ENCODE measurements around the gene ABHD14A.

The ABHD14A gene

DNA sequence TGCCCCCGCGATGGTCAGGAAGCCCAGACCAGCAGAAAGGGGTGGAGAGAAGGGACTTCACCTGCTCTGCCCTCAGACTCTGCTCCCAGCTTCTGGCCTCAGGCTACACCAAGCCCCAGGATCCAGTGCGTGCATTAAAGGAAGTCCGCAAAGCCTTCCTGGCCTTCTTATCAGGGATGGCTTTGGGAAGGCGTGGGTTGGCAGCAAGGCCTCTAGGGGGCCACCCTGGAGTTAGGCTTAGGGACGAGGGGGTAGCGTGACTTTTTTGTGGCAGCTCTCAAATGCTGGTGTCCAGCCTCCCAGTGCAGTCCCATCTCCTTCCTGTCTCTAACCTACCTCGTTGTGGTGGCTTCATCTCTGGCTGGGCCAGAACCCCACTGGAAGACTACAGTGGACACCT lies 39.7 kb downstream of the ABHD14A start:
- H3K4me3 ChIP-seq (replicated peaks in 1 of 2; ENCODE audit: low read depth in 2 of 2, low read length in 2 of 2): no peak overlapping the region
- DNase-seq (ENCODE audit: low read depth in 2 of 2): no peak
- peak; percentile 32 for TF ChIP-seq CTCF (IDR thresholded peaks at IDR 0.05; ENCODE audit: low read depth, low read length)

- DNase-seq (ENCODE audit: low read depth in 2 of 2): no peak
- H3K4me3 ChIP-seq (replicated peaks in 1 of 2; ENCODE audit: low read depth in 2 of 2, low read length in 2 of 2): no peak overlapping the region
- no peak for TF ChIP-seq CTCF (IDR thresholded peaks at IDR 0.05; ENCODE audit: low read depth, low read length)
Observed at GRCh38 chr3:52015438-52016228, 40.8 kb downstream of the ABHD14A start.

DNA sequence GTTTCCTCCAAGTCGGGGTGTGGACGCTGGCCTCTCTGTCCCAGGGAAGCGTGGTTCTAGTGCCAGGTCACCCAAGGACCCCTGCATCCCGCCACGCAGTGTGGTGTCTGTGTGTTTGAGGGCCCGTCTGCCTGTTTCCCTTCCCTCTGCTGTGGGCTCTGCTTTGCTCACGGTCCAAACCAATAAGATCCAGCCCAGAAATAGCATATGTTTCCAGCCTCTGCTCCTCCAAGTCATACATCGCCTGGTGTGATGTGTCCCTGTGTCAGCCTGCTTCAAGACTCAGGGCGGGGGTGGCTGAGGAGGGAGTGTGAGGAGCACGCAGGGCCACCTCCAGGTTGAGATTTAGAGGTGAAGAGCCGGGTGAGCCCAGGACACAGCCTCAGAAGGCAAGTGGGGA lies 42.7 kb downstream of the ABHD14A start:
- no peak for DNase-seq (ENCODE audit: low read depth in 2 of 2)
- TF ChIP-seq CTCF (IDR thresholded peaks at IDR 0.05; ENCODE audit: low read depth, low read length): no peak
- no peak overlapping the region for H3K4me3 ChIP-seq (replicated peaks in 1 of 2; ENCODE audit: low read depth in 2 of 2, low read length in 2 of 2)

DNA sequence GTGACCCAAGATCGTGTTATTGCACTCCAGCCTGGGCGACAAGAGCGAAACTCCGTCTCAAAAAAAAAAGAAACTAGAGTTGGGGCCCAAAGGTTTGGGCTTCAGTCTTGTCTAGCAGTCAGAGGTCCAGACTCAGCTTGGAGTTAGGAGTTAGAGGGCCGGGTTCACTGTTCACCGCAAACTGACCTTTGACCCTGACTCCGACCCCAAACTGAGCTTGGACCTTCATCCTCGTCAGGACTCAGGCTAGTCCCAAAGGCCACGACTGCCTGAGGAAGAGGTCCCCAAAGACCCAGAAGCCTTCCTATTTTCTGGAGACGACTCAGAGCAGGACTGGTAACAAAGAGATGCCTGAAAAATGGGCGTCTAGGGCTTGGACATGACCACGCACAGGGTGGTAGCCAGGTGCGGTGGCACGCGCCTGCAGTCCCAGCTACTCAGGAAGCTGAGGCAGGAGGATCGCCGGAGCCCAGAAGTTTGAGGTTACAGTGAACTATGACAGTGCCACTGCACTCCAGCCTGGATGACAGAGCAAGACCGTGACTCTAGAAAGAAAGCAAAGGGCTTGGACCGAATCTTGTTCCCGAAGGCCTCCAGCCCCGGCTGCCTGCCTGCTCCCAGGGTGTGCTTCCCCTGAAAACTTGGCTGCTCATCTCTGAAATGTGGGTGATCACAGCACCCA lies 43.6 kb downstream of the ABHD14A start:
- DNase-seq (ENCODE audit: low read depth in 2 of 2): no peak
- H3K4me3 ChIP-seq (replicated peaks in 1 of 2; ENCODE audit: low read depth in 2 of 2, low read length in 2 of 2): no peak overlapping the region
- no peak for TF ChIP-seq CTCF (IDR thresholded peaks at IDR 0.05; ENCODE audit: low read depth, low read length)

DNA sequence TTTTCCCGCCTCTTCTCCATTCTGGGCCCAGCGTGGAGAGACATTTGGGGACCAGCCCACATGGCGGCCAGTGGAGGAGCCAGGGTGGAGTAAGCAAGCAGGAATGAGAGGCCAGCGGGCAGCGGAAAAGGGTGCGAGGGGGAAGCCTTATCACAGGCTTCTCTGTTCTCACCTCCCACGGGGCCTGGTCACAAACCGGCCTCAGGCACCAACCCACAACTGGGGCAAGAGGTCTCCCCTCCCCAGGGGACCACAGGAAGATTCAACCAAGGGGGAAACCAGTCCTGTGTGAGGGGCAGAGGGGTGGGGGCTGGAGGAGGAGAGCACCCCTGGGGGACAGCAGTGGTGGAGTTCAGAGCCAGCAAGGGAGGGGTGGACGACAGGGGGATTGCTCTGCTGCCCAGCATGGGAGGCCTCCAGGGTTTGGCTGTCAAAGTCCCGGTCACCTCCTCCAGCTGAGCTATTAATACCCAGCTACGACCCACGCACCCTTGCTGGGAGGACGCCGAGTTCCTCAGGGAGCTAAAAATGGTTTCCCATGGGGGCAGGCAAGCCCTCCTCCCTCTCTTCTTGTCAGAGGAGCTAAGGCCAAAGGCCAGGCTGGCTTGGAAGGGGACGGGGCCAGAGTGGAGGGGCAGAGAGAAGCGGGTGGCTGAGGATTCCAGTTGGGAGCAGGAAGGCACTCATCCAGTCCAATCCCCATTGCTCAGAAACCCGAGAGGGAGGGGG lies 44.7 kb downstream of the ABHD14A start:
- DNase-seq (ENCODE audit: low read depth in 2 of 2): peak in 1 of 2 donors; percentile 35
- no peak for TF ChIP-seq CTCF (IDR thresholded peaks at IDR 0.05; ENCODE audit: low read depth, low read length)
- H3K4me3 ChIP-seq (replicated peaks in 1 of 2; ENCODE audit: low read depth in 2 of 2, low read length in 2 of 2): no peak overlapping the region

DNA sequence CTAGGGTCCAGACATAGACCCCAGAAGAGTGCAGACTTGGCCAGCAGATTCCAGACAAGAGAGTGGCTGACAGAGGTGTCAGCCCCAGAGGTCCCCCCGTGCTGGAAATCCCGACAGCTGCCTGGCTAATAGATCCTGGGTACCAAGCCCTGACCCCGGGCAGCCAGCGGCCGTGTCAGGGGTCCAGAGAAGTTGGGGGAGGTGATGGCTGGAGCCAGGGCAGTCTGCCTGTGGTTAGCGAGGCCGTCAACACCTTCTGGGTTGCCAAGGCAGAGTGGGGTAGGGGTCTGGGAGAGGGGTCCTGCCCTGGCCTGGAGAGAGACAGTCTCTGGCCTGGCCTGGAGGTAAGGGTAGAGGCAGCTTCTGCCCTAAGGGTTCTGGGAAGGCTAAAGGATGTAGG lies 45.9 kb downstream of the ABHD14A start:
- DNase-seq (ENCODE audit: low read depth in 2 of 2): no peak
- no peak for TF ChIP-seq CTCF (IDR thresholded peaks at IDR 0.05; ENCODE audit: low read depth, low read length)

More for the DNA sequence above, 45.9 kb downstream of the ABHD14A start:
- H3K4me3 ChIP-seq (replicated peaks in 1 of 2; ENCODE audit: low read depth in 2 of 2, low read length in 2 of 2): no peak overlapping the region

Data from cardiac fibroblast (primary cell).